IMR-90 (cell line): ENCODE results near the gene TP53TG5. TPM values are rescaled to one million over a fixed set of nuclear protein-coding genes. Genes with fewer than 3 reads are reported as not detected.

Source experiments
- ATAC-seq: fragments of 200-7000 bp; cut with Tn5 transposase; 2 replicates; pipeline ENCODE4 v1.9.1; 2020; ENCODE audit warnings: low read depth, mild to moderate bottlenecking, moderate library complexity
- BruUV-seq: library from RNA; stranded (reverse); fragments of 400-500 nt; replicated peaks from 2 replicates; lab custom pipeline; 2021; lab: Mats Ljungman, UMichigan
- CTCF ChIA-PET: fragments of 300-600 bp; formaldehyde crosslinking; extraction: SDS; loops from one replicate; lab custom pipeline; 2021; ENCODE audit warnings: antibody characterized with exemption; lab: Yijun Ruan, JAX
- POLR2A ChIA-PET: fragments of 300-600 bp; sonication (Branson Sonifier 250); formaldehyde crosslinking; loops from one replicate; lab custom pipeline; 2022; ENCODE audit warnings: antibody characterized with exemption; ENCODE audit not compliant: unreplicated experiment; lab: Charles Lee
- DNase-seq: peaks from one replicate; pipeline ENCODE4 v3.0.0; 2013
- H2AFZ ChIP-seq: replicated peaks from 2 replicates; pipeline ENCODE3; 2013; ENCODE audit warnings: low read length, mild to moderate bottlenecking; ENCODE audit not compliant: poor library complexity
- H2AK5ac ChIP-seq: 2 replicates; pipeline ENCODE4 v1.6.1; 2013; ENCODE audit warnings: low read depth, low read length, inconsistent platforms
- H2AK9ac ChIP-seq: replicated peaks from 2 replicates; pipeline ENCODE3; 2013; ENCODE audit warnings: mild to moderate bottlenecking, low read depth, low read length, moderate library complexity; ENCODE audit not compliant: poor library complexity
- H2BK120ac ChIP-seq: 2 replicates; pipeline ENCODE4 v1.6.1; 2013; ENCODE audit warnings: low read depth, low read length, inconsistent platforms
- H2BK15ac ChIP-seq: 3 replicates; pipeline ENCODE4 v1.6.1; 2013; ENCODE audit warnings: low read depth, low read length, inconsistent platforms
- H2BK20ac ChIP-seq: 2 replicates; pipeline ENCODE4 v1.6.1; 2013; ENCODE audit warnings: low read depth, mild to moderate bottlenecking, inconsistent platforms, low read length, moderate library complexity
- H2BK5ac ChIP-seq: 2 replicates; pipeline ENCODE4 v1.6.1; 2013; ENCODE audit warnings: mild to moderate bottlenecking, low read depth, low read length, inconsistent platforms; ENCODE audit not compliant: poor library complexity, severe bottlenecking
- H3K14ac ChIP-seq: replicated peaks from 2 replicates; pipeline ENCODE4 v1.6.1; 2013; ENCODE audit warnings: low read depth, low read length, inconsistent platforms
- H3K18ac ChIP-seq: 2 replicates; pipeline ENCODE4 v1.6.1; 2013; ENCODE audit warnings: low read depth, low read length, control low read depth
- H3K23ac ChIP-seq: 2 replicates; pipeline ENCODE4 v1.6.1; 2013; ENCODE audit warnings: low read depth, low read length, inconsistent platforms
- H3K27ac ChIP-seq: 2 replicates; pipeline ENCODE4 v1.5.1; 2013; ENCODE audit warnings: mild to moderate bottlenecking, control low read depth, low read length; ENCODE audit not compliant: insufficient read depth
- H3K27me3 ChIP-seq: 2 replicates; pipeline ENCODE4 v1.6.1; 2013; ENCODE audit warnings: low read length; ENCODE audit not compliant: control insufficient read depth, insufficient read depth
- H3K36me3 ChIP-seq: 2 replicates; pipeline ENCODE4 v1.6.1; 2013; ENCODE audit warnings: low read length, mixed read lengths; ENCODE audit not compliant: control insufficient read depth, insufficient read depth
- H3K4ac ChIP-seq: 2 replicates; pipeline ENCODE4 v1.6.1; 2013; ENCODE audit warnings: low read depth, low read length, inconsistent platforms
- H3K4me1 ChIP-seq: 2 replicates; pipeline ENCODE4 v1.6.1; 2013; ENCODE audit warnings: low read length, mixed read lengths; ENCODE audit not compliant: control insufficient read depth, insufficient read depth
- H3K4me2 ChIP-seq: 2 replicates; pipeline ENCODE4 v1.6.1; 2013; ENCODE audit warnings: low read depth, mild to moderate bottlenecking, control low read depth, low read length, moderate library complexity
- H3K4me3 ChIP-seq: 2 replicates; pipeline ENCODE4 v1.5.1; 2013; ENCODE audit warnings: low read depth, mild to moderate bottlenecking, control low read depth, low read length, moderate library complexity; ENCODE audit not compliant: insufficient read depth
- H3K56ac ChIP-seq: 2 replicates; pipeline ENCODE4 v1.6.1; 2013; ENCODE audit warnings: low read length, inconsistent platforms; ENCODE audit not compliant: insufficient read depth; ENCODE audit errors: extremely low read depth
- H3K79me1 ChIP-seq, 2 experiments: 2 replicates each; pipeline ENCODE4 v1.6.1; 2013; ENCODE audit warnings: low read length in 2 of 2, inconsistent platforms in 1 of 2, low read depth in 1 of 2
- H3K9ac ChIP-seq: 2 replicates; pipeline ENCODE4 v1.6.1; 2013; ENCODE audit warnings: low read depth, low read length, control low read depth
- H3K9me1 ChIP-seq: 2 replicates; pipeline ENCODE4 v1.6.1; 2013; ENCODE audit warnings: low read length, inconsistent platforms; ENCODE audit not compliant: insufficient read depth
- H3K9me3 ChIP-seq: 2 replicates; pipeline ENCODE4 v1.6.1; 2013; ENCODE audit warnings: low read length; ENCODE audit not compliant: control insufficient read depth, insufficient read depth
- H4K20me1 ChIP-seq: 2 replicates; pipeline ENCODE4 v1.6.1; 2013; ENCODE audit warnings: low read length, inconsistent platforms; ENCODE audit not compliant: insufficient read depth
- H4K5ac ChIP-seq: 2 replicates; pipeline ENCODE4 v1.6.1; 2013; ENCODE audit warnings: mild to moderate bottlenecking, low read depth, low read length, control low read depth
- H4K8ac ChIP-seq, 2 experiments: 2 replicates each; pipeline ENCODE4 v1.6.1; 2013; ENCODE audit warnings: low read depth in 2 of 2, low read length in 2 of 2, control low read depth in 1 of 2, inconsistent platforms in 1 of 2
- H4K91ac ChIP-seq: 2 replicates; pipeline ENCODE4 v1.6.1; 2013; ENCODE audit warnings: low read depth, low read length, inconsistent platforms; ENCODE audit not compliant: insufficient read depth
- BHLHE40 ChIP-seq: fragments of 150-350 bp; IDR thresholded peaks from 2 replicates; pipeline ENCODE4 v1.6.1; 2016; ENCODE audit warnings: mild to moderate bottlenecking, low read depth, low read length
- CEBPB ChIP-seq: IDR thresholded peaks from 2 replicates; pipeline ENCODE4 v1.6.1; 2012; ENCODE audit warnings: low read depth, low read length, improper control_type of control experiment
- CHD1 ChIP-seq: IDR thresholded peaks from 2 replicates; pipeline ENCODE4 v1.6.1; 2012; ENCODE audit warnings: low read depth, low read length, improper control_type of control experiment
- FOS ChIP-seq: fragments of 150-350 bp; IDR thresholded peaks from 2 replicates; pipeline ENCODE4 v1.6.1; 2016; ENCODE audit warnings: low read depth, low read length
- MAFK ChIP-seq: IDR thresholded peaks from 2 replicates; pipeline ENCODE4 v1.6.1; 2012; ENCODE audit warnings: low read depth, low read length, improper control_type of control experiment
- MAZ ChIP-seq: IDR thresholded peaks from 2 replicates; pipeline ENCODE4 v1.6.1; 2012; ENCODE audit warnings: low read depth, mild to moderate bottlenecking, low read length, improper control_type of control experiment, moderate library complexity, borderline replicate concordance
- MXI1 ChIP-seq: IDR thresholded peaks from 2 replicates; pipeline ENCODE4 v1.6.1; 2012; ENCODE audit warnings: low read depth, mild to moderate bottlenecking, low read length, moderate library complexity, borderline replicate concordance
- NFE2L2 ChIP-seq: fragments of 150-350 bp; IDR thresholded peaks from 2 replicates; pipeline ENCODE4 v1.6.1; 2016; ENCODE audit warnings: low read depth, mild to moderate bottlenecking, low read length
- RAD21 ChIP-seq: IDR thresholded peaks from 2 replicates; pipeline ENCODE4 v1.6.1; 2012; ENCODE audit warnings: low read length, improper control_type of control experiment
- RFX5 ChIP-seq: IDR thresholded peaks from 2 replicates; pipeline ENCODE4 v1.8.0; 2012; ENCODE audit warnings: low read depth, mild to moderate bottlenecking, low read length, moderate library complexity
- WGBS, 2 experiments: methylation state at CpG; one replicate each; pipeline versions ENCODE4 v1.1.5 to v1.1.7; 2013; ENCODE audit warnings: missing lambda C conversion rate in 2 of 2; ENCODE audit not compliant: insufficient read length in 1 of 2; ENCODE audit errors: extremely low coverage in 2 of 2; 5-methylcytosine and 5-hydroxymethylcytosine counted together
- dilution Hi-C: fragments of 300-500 bp; cut with HindIII; formaldehyde crosslinking; loops from one replicate; pipeline ENCODE4 v1.14.3; 2018; ENCODE audit warnings: low sequenced_read_pairs; ENCODE audit not compliant: unreplicated experiment
- in situ Hi-C: fragments of 300-500 bp; cut with MboI; formaldehyde crosslinking; loops from 3 replicates; pipeline ENCODE4 v1.14.3; 2019; ENCODE audit warnings: low sequenced_read_pairs, inconsistent platforms, mixed read lengths
- intact Hi-C: fragments of 100-400 bp; cut with micrococcal nuclease; formaldehyde crosslinking; loops from 2 replicates; pipeline ENCODE4 v1.10.0; 2022
- polyA plus RNA-seq, 3 experiments: library from polyadenylated mRNA; depleted of rRNA; stranded (reverse); fragments of >200 nt; gene quantifications; 2 replicates each; pipeline ENCODE4 v1.2.3, GENCODE V29; 2012; ENCODE audit warnings: low replicate concordance in 1 of 3
- total RNA-seq: library from RNA; depleted of rRNA; stranded (reverse); fragments of >200 nt; gene quantifications from 2 replicates; pipeline ENCODE4 v1.2.3, GENCODE V29; 2012
- TF ChIP-seq, protein P1 (sequence below): fragments of 150-350 bp; IDR thresholded peaks from 2 replicates; pipeline ENCODE4 v1.6.1; 2017; ENCODE audit warnings: mild to moderate bottlenecking, antibody characterized with exemption, low read length, low read depth
- TF ChIP-seq, protein P2 (sequence below): conservative IDR thresholded peaks from 2 replicates; pipeline ENCODE4 v1.5.1; 2012; ENCODE audit warnings: mild to moderate bottlenecking, low read depth, low read length, improper control_type of control experiment
- TF ChIP-seq, protein P3 (sequence below): fragments of 150-350 bp; IDR thresholded peaks from 2 replicates; pipeline ENCODE4 v1.6.1; 2016; ENCODE audit warnings: low read depth, mild to moderate bottlenecking, low read length, moderate library complexity, borderline replicate concordance

TP53TG5 gene
- total and polyA plus RNA-seq, 2 of the 4 experiments (the other 2 are of a cell fraction): not detected

GRCh38 chr20:45325371-45325770 lies 52.8 kb downstream of the TP53TG5 start:
- peaks cover 29 to 41% of the 10 kb centered on the region in 2 experiments for H3K79me1 ChIP-seq
- H4K8ac ChIP-seq: no peak overlapping the region
- TF ChIP-seq FOS (no peak), MAZ (no peak), CHD1 (no peak), RFX5 (no peak), NFE2L2 (no peak), MAFK (no peak), MXI1 (no peak), CEBPB (no peak), BHLHE40 (no peak), RAD21 (no peak)
- TF ChIP-seq, protein P1, sequence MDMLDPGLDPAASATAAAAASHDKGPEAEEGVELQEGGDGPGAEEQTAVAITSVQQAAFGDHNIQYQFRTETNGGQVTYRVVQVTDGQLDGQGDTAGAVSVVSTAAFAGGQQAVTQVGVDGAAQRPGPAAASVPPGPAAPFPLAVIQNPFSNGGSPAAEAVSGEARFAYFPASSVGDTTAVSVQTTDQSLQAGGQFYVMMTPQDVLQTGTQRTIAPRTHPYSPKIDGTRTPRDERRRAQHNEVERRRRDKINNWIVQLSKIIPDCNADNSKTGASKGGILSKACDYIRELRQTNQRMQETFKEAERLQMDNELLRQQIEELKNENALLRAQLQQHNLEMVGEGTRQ: no peak
- TF ChIP-seq, protein P2, sequence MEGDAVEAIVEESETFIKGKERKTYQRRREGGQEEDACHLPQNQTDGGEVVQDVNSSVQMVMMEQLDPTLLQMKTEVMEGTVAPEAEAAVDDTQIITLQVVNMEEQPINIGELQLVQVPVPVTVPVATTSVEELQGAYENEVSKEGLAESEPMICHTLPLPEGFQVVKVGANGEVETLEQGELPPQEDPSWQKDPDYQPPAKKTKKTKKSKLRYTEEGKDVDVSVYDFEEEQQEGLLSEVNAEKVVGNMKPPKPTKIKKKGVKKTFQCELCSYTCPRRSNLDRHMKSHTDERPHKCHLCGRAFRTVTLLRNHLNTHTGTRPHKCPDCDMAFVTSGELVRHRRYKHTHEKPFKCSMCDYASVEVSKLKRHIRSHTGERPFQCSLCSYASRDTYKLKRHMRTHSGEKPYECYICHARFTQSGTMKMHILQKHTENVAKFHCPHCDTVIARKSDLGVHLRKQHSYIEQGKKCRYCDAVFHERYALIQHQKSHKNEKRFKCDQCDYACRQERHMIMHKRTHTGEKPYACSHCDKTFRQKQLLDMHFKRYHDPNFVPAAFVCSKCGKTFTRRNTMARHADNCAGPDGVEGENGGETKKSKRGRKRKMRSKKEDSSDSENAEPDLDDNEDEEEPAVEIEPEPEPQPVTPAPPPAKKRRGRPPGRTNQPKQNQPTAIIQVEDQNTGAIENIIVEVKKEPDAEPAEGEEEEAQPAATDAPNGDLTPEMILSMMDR: no peak
- TF ChIP-seq, protein P3, sequence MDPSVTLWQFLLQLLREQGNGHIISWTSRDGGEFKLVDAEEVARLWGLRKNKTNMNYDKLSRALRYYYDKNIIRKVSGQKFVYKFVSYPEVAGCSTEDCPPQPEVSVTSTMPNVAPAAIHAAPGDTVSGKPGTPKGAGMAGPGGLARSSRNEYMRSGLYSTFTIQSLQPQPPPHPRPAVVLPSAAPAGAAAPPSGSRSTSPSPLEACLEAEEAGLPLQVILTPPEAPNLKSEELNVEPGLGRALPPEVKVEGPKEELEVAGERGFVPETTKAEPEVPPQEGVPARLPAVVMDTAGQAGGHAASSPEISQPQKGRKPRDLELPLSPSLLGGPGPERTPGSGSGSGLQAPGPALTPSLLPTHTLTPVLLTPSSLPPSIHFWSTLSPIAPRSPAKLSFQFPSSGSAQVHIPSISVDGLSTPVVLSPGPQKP: no peak
- H3K9ac ChIP-seq: no peak overlapping the region
- H3K4me3 ChIP-seq: no peak overlapping the region
- H2AK9ac ChIP-seq: no peak overlapping the region
- H3K56ac ChIP-seq: no peak overlapping the region
- POLR2A ChIA-PET: no interaction called here
- H2BK120ac ChIP-seq: no peak overlapping the region
- no peak overlapping the region for H2AK5ac ChIP-seq
- no peak overlapping the region for H4K5ac ChIP-seq
- in situ Hi-C loops (loop anchor here (25.0 kb wide), 1 partner anchor 587 kb away; the partner anchor contains the start of gene PLTP), dilution Hi-C loops (no loop called here), intact Hi-C loops (no loop called here)
- no peak overlapping the region for H4K91ac ChIP-seq
- H2BK15ac ChIP-seq: no peak overlapping the region
- H3K27me3 ChIP-seq: no peaks in the 10 kb centered on the region
- H3K18ac ChIP-seq: no peak overlapping the region
- no peaks in the 10 kb centered on the region for H3K9me3 ChIP-seq
- CTCF ChIA-PET: no interaction called here
- DNase-seq (no peak), ATAC-seq (no peak)
- no peak overlapping the region for H3K4me2 ChIP-seq
- H3K4me1 ChIP-seq: 0 out of 2 replicates have a peak, but pooled peaks cover 1% of the 10 kb centered on the region
- H4K20me1 ChIP-seq: peaks cover 39% of the 10 kb centered on the region
- peaks cover 2% of the 10 kb centered on the region; the same call in 1 of the 2 replicates for H3K9me1 ChIP-seq
- no peak overlapping the region for H2AFZ ChIP-seq
- peaks cover 51% of the 10 kb centered on the region for H3K36me3 ChIP-seq
- BruUV-seq: no TSS peak
- no peak overlapping the region for H2BK20ac ChIP-seq
- H3K4ac ChIP-seq: no peak overlapping the region
- WGBS, 2 experiments: no CpG with 5 or more reads among the region's 6 CpGs
- no peak overlapping the region for H2BK5ac ChIP-seq
- H3K27ac ChIP-seq: no peak overlapping the region
- H3K14ac ChIP-seq: no peak overlapping the region
- no peak overlapping the region for H3K23ac ChIP-seq
